GM21447 (cell line): ENCODE measurements around the gene DNAH14.

ENCODE experiments used
- ATAC-seq: cut with Tn5 transposase; IDR thresholded peaks from one replicate; pipeline ENCODE4 v1.9.1; 2021; ENCODE audit not compliant: unreplicated experiment

The DNAH14 gene

GRCh38 chr1:225445639-225446594, 516.4 kb downstream of the DNAH14 start:
- ATAC-seq = no peak

- no peak for ATAC-seq
Observed at GRCh38 chr1:225446595-225446960, 517.1 kb downstream of the DNAH14 start.

- ATAC-seq = no peak
Observed at GRCh38 chr1:225446981-225447615, 517.6 kb downstream of the DNAH14 start.

- no peak for ATAC-seq
Observed at GRCh38 chr1:225447650-225448089, 518.2 kb downstream of the DNAH14 start.

GRCh38 chr1:225448146-225448805, 518.8 kb downstream of the DNAH14 start:
- ATAC-seq = no peak
